HFF-Myc (cell line): ENCODE data around the gene NDUFS8.

Source experiments
- DNase-seq: peaks from one replicate; pipeline ENCODE4 v3.0.0-alpha.2; 2011; ENCODE audit warnings: low read depth; ENCODE audit errors: extremely low read depth
- H3K4me3 ChIP-seq: replicated peaks from 2 replicates; pipeline ENCODE4 v1.5.1; 2011; ENCODE audit warnings: low read depth, mild to moderate bottlenecking, control low read depth, low read length
- TF ChIP-seq, protein P1 (sequence below): IDR thresholded peaks from 2 replicates; pipeline ENCODE4 v1.5.1; 2012; ENCODE audit warnings: mild to moderate bottlenecking, low read depth, low read length, control low read depth; ENCODE audit errors: missing control alignments

The NDUFS8 gene

DNA sequence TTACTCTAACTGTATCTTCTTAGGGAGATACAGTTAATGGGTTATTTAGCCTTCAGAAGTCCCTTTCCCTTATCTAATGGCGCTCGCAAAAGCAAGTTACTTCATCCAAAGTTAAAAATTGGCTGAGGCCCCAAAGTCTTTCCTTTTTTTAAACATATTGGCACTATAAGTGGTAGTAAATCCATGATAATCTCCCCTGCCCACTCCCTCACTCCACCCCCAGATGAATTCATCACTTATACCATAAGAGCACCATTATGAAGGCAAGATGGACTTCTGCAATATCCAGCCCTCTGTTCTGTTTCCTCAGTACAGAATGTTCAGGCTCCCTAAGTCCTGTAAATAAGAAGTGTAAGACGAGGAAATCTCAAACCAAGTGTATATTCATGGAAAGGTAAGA is 53.0 kb downstream of the NDUFS8 start:
- TF ChIP-seq, protein P1, sequence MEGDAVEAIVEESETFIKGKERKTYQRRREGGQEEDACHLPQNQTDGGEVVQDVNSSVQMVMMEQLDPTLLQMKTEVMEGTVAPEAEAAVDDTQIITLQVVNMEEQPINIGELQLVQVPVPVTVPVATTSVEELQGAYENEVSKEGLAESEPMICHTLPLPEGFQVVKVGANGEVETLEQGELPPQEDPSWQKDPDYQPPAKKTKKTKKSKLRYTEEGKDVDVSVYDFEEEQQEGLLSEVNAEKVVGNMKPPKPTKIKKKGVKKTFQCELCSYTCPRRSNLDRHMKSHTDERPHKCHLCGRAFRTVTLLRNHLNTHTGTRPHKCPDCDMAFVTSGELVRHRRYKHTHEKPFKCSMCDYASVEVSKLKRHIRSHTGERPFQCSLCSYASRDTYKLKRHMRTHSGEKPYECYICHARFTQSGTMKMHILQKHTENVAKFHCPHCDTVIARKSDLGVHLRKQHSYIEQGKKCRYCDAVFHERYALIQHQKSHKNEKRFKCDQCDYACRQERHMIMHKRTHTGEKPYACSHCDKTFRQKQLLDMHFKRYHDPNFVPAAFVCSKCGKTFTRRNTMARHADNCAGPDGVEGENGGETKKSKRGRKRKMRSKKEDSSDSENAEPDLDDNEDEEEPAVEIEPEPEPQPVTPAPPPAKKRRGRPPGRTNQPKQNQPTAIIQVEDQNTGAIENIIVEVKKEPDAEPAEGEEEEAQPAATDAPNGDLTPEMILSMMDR = no peak
- no peak overlapping the region for H3K4me3 ChIP-seq
- DNase-seq = no peak
